Measurements from ENCODE around the gene METAP1.

Gene METAP1

GRCh38 chr4:99076292-99076976 is 80.9 kb downstream of the METAP1 start:
- H3K4me1 ChIP-seq (ENCODE audit: insufficient read depth, low read length), result no peaks in the 10 kb centered on the region
- no peak for ATAC-seq (ENCODE audit: insufficient read depth, low read depth)
- no peak overlapping the region for H2AFZ ChIP-seq (ENCODE audit: low read depth, low read length)
- TF ChIP-seq CTCF (IDR thresholded peaks at IDR 0.05; ENCODE audit: borderline replicate concordance, extremely low read depth, low read length, poor library complexity, severe bottlenecking) (no peak), EZH2 (IDR thresholded peaks at IDR 0.05; ENCODE audit: borderline replicate concordance, low read depth, low read length, severe bottlenecking) (no peak)
- H3K9ac ChIP-seq (ENCODE audit: low read depth, low read length), result no peak overlapping the region
- no peaks in the 10 kb centered on the region for H3K27me3 ChIP-seq (ENCODE audit: insufficient read depth, low read length, poor library complexity)
- no peak overlapping the region for H3K4me3 ChIP-seq (ENCODE audit: low read depth in 1 of 2, low read length in 2 of 2)
- H3K36me3 ChIP-seq (ENCODE audit: insufficient read depth, low read length), result peaks cover 96% of the 10 kb centered on the region
- H4K20me1 ChIP-seq (ENCODE audit: insufficient read depth, low read length), result no peaks in the 10 kb centered on the region; the same call in 1 of the 2 replicates
- no peak overlapping the region for H3K27ac ChIP-seq (ENCODE audit: low read length)
- H3K79me2 ChIP-seq (ENCODE audit: insufficient read depth, low read length), result peaks cover 8% of the 10 kb centered on the region; the same call in 1 of the 2 replicates
- no peaks in the 10 kb centered on the region for H3K9me3 ChIP-seq (ENCODE audit: insufficient read depth, low read length, severe bottlenecking)
- H3K4me2 ChIP-seq (ENCODE audit: insufficient read depth, low read length), result no peak overlapping the region
- no peak for DNase-seq

GRCh38 chr4:99077177-99077576 is 81.7 kb downstream of the METAP1 start:
- peaks cover 96% of the 10 kb centered on the region for H3K36me3 ChIP-seq (ENCODE audit: insufficient read depth, low read length)
- H3K9ac ChIP-seq (ENCODE audit: low read depth, low read length), result no peak overlapping the region
- H4K20me1 ChIP-seq (ENCODE audit: insufficient read depth, low read length), result no peaks in the 10 kb centered on the region; the same call in 1 of the 2 replicates
- H3K4me2 ChIP-seq (ENCODE audit: insufficient read depth, low read length), result no peak overlapping the region
- H3K27ac ChIP-seq (ENCODE audit: low read length), result no peak overlapping the region
- H3K9me3 ChIP-seq (ENCODE audit: insufficient read depth, low read length, severe bottlenecking), result no peaks in the 10 kb centered on the region
- no peak overlapping the region for H3K4me3 ChIP-seq (ENCODE audit: low read depth in 1 of 2, low read length in 2 of 2)
- no peak for DNase-seq
- TF ChIP-seq CTCF (IDR thresholded peaks at IDR 0.05; ENCODE audit: borderline replicate concordance, extremely low read depth, low read length, poor library complexity, severe bottlenecking) (no peak), EZH2 (IDR thresholded peaks at IDR 0.05; ENCODE audit: borderline replicate concordance, low read depth, low read length, severe bottlenecking) (no peak)
- no peaks in the 10 kb centered on the region for H3K4me1 ChIP-seq (ENCODE audit: insufficient read depth, low read length)
- ATAC-seq (ENCODE audit: insufficient read depth, low read depth), result no peak
- H3K27me3 ChIP-seq (ENCODE audit: insufficient read depth, low read length, poor library complexity), result no peaks in the 10 kb centered on the region
- peaks cover 8% of the 10 kb centered on the region; the same call in 1 of the 2 replicates for H3K79me2 ChIP-seq (ENCODE audit: insufficient read depth, low read length)
- no peak overlapping the region for H2AFZ ChIP-seq (ENCODE audit: low read depth, low read length)

GRCh38 chr4:99078336-99078735 is 82.8 kb downstream of the METAP1 start:
- no peak overlapping the region for H3K27ac ChIP-seq (ENCODE audit: low read length)
- no peak overlapping the region for H3K4me3 ChIP-seq (ENCODE audit: low read depth in 1 of 2, low read length in 2 of 2)
- H2AFZ ChIP-seq (ENCODE audit: low read depth, low read length), result no peak overlapping the region
- H3K27me3 ChIP-seq (ENCODE audit: insufficient read depth, low read length, poor library complexity), result no peaks in the 10 kb centered on the region
- H3K4me2 ChIP-seq (ENCODE audit: insufficient read depth, low read length), result no peak overlapping the region
- ATAC-seq (ENCODE audit: insufficient read depth, low read depth) (no peak), DNase-seq (no peak)
- H3K9ac ChIP-seq (ENCODE audit: low read depth, low read length), result no peak overlapping the region
- peaks cover 97% of the 10 kb centered on the region for H3K36me3 ChIP-seq (ENCODE audit: insufficient read depth, low read length)
- no peaks in the 10 kb centered on the region for H3K9me3 ChIP-seq (ENCODE audit: insufficient read depth, low read length, severe bottlenecking)
- H4K20me1 ChIP-seq (ENCODE audit: insufficient read depth, low read length), result no peaks in the 10 kb centered on the region; the same call in 1 of the 2 replicates
- TF ChIP-seq EZH2 (IDR thresholded peaks at IDR 0.05; ENCODE audit: borderline replicate concordance, low read depth, low read length, severe bottlenecking) (no peak), CTCF (IDR thresholded peaks at IDR 0.05; ENCODE audit: borderline replicate concordance, extremely low read depth, low read length, poor library complexity, severe bottlenecking) (no peak)
- peaks cover 16% of the 10 kb centered on the region for H3K79me2 ChIP-seq (ENCODE audit: insufficient read depth, low read length)
- H3K4me1 ChIP-seq (ENCODE audit: insufficient read depth, low read length), result no peaks in the 10 kb centered on the region
